SK-MEL-5 (cell line): ENCODE measurements around the gene HOXB1. TPM values are rescaled to one million over a fixed set of nuclear protein-coding genes. Genes with fewer than 3 reads are reported as not detected.

ENCODE experiments used
- DNase-seq: peaks from one replicate; pipeline ENCODE4 v3.0.0-alpha.2; 2016; ENCODE audit warnings: low read depth, low spot score
- in situ Hi-C: cut with HindIII; loops from 2 replicates; pipeline ENCODE4 v1.10.0; 2016; ENCODE audit warnings: low sequenced_read_pairs, high pct_unique_total_duplicates, low pct_unique_long_range_greater_than_20kb
- total RNA-seq: library from RNA; depleted of rRNA; stranded (reverse); fragments of >200 nt; shearing (Covaris generic); gene quantifications from 2 replicates; pipeline ENCODE4 v1.2.3, GENCODE V29; 2014

Gene HOXB1
- total RNA-seq, 1 experiment from 2014 or later, result not detected

GRCh38 chr17:48547808-48548522 is 17.2 kb upstream of the HOXB1 start:
- in situ Hi-C loops, result no loop called here
- DNase-seq, result no peak

GRCh38 chr17:48546924-48547807 is 16.4 kb upstream of the HOXB1 start:
- DNase-seq, result no peak
- in situ Hi-C loops, result no loop called here

- in situ Hi-C loops, result no loop called here
- no peak for DNase-seq
Observed at GRCh38 chr17:48546137-48546923, 15.5 kb upstream of the HOXB1 start.

- DNase-seq, result no peak
- in situ Hi-C loops, result no loop called here
Observed at GRCh38 chr17:48545539-48545938, 14.7 kb upstream of the HOXB1 start.

- in situ Hi-C loops, result no loop called here
- DNase-seq, result no peak
Observed at GRCh38 chr17:48545022-48545375, 14.2 kb upstream of the HOXB1 start, which contains the start of gene HOXB2. Gene HOXB2, minus strand, starts transcription at chr17:48545109. Its CDS starts 198 bp downstream, at chr17:48544911.

GRCh38 chr17:48544349-48545021 is 13.7 kb upstream of the HOXB1 start:
- no peak for DNase-seq
- in situ Hi-C loops, result no loop called here

GRCh38 chr17:48543854-48544348 is 13.1 kb upstream of the HOXB1 start:
- in situ Hi-C loops, result no loop called here
- no peak for DNase-seq

GRCh38 chr17:48543107-48543853 is 12.5 kb upstream of the HOXB1 start:
- in situ Hi-C loops, result no loop called here
- no peak for DNase-seq

- in situ Hi-C loops, result no loop called here
- no peak for DNase-seq
Observed at GRCh38 chr17:48542698-48543106, 11.9 kb upstream of the HOXB1 start.

GRCh38 chr17:48542114-48542656 is 11.4 kb upstream of the HOXB1 start:
- in situ Hi-C loops, result no loop called here
- DNase-seq, result no peak

- DNase-seq, result no peak
- in situ Hi-C loops, result no loop called here
Observed at GRCh38 chr17:48541577-48542113, 10.8 kb upstream of the HOXB1 start.

GRCh38 chr17:48541036-48541576 is 10.3 kb upstream of the HOXB1 start:
- in situ Hi-C loops, result no loop called here
- no peak for DNase-seq

- in situ Hi-C loops, result no loop called here
- DNase-seq, result no peak
Observed at GRCh38 chr17:48540213-48540612, 9.4 kb upstream of the HOXB1 start.

- no peak for DNase-seq
- in situ Hi-C loops, result no loop called here
Observed at GRCh38 chr17:48539177-48539576, 8.4 kb upstream of the HOXB1 start.

- in situ Hi-C loops, result no loop called here
Observed at GRCh38 chr17:48537316-48537715, 6.5 kb upstream of the HOXB1 start.

More at GRCh38 chr17:48537316-48537715, 6.5 kb upstream of the HOXB1 start:
- no peak for DNase-seq
